H1 (cell line): ENCODE results near the gene TIGIT. TPM values are rescaled to one million over a fixed set of nuclear protein-coding genes. Genes with fewer than 3 reads are reported as not detected.

ENCODE experiments used
- CHD7 ChIP-seq: fragments of 300-600 bp; sonication (generic); IDR thresholded peaks from 2 replicates; pipeline ENCODE4 v1.7.1; 2012; ENCODE audit warnings: low read length, moderate library complexity, mild to moderate bottlenecking, inconsistent platforms; ENCODE audit not compliant: insufficient replicate concordance
- EP300 ChIP-seq, 2 experiments: IDR thresholded peaks; 1 replicate in 1 of 2; 2 replicates in 1 of 2; pipeline ENCODE4 v1.6.1; 2011 to 2012; ENCODE audit warnings: low read depth in 2 of 2, low read length in 2 of 2, mild to moderate bottlenecking in 2 of 2, borderline replicate concordance in 1 of 2, inconsistent platforms in 1 of 2, moderate library complexity in 1 of 2
- SUZ12 ChIP-seq: fragments of 200-600 bp; sonication (generic); IDR thresholded peaks from 2 replicates; pipeline ENCODE4 v1.6.1; 2012; ENCODE audit warnings: mild to moderate bottlenecking, inconsistent platforms, low read length, moderate library complexity, mixed read lengths
- polyA plus RNA-seq, 7 experiments: library from polyadenylated mRNA; depleted of rRNA in 3 of 7; stranded (reverse) in 5 of 7; unstranded in 2 of 7; fragments of >200 nt in 5 of 7; fragments of 200-250 nt in 2 of 7; gene quantifications; 1 replicate in 5 of 7; 2 replicates in 1 of 7; 4 replicates in 1 of 7; pipeline versions ENCODE4 v1.2.1 to v1.2.3, GENCODE V29; 2011 to 2013; ENCODE audit warnings: missing spikeins in 2 of 7, mixed read lengths in 2 of 7
- total RNA-seq: library from RNA; stranded (reverse); fragmentation: NEBNext Ultra II Directional; extraction: Animal tissue kit (Norgen Biotek cat#: 25700); gene quantifications from 2 replicates; pipeline ENCODE4 v1.2.1, GENCODE V29; 2021

TIGIT gene
- total and polyA plus RNA-seq, 2 of the 8 experiments (the other 6 are each of a cell fraction or from before 2014, with no cell fraction given), result 0.02 TPM; not detected in 1

GRCh38 chr3:114323546-114324254 lies 29.9 kb downstream of the TIGIT start (continued):
- TF ChIP-seq CHD7 (no peak), EP300 (IDR thresholded peaks at IDR 0.05; ENCODE audit: borderline replicate concordance in 1 of 2, low read depth in 2 of 2, low read length in 2 of 2) (no peak), SUZ12 (no peak)
